NCI-H2081 treated with DMSO at 0.1 percent for 48 hours (cell line): ENCODE measurements around the gene IGF2BP1.
"Not testable (repeated sequence)": the region's sequence is repeated elsewhere in the genome, so short reads cannot be mapped to it uniquely, and the experiment has no call there.

Experiments used
- DNase-seq: peaks from one replicate; lab custom pipeline; 2025; lab: John Stamatoyannopoulos, UW

IGF2BP1 gene

DNA sequence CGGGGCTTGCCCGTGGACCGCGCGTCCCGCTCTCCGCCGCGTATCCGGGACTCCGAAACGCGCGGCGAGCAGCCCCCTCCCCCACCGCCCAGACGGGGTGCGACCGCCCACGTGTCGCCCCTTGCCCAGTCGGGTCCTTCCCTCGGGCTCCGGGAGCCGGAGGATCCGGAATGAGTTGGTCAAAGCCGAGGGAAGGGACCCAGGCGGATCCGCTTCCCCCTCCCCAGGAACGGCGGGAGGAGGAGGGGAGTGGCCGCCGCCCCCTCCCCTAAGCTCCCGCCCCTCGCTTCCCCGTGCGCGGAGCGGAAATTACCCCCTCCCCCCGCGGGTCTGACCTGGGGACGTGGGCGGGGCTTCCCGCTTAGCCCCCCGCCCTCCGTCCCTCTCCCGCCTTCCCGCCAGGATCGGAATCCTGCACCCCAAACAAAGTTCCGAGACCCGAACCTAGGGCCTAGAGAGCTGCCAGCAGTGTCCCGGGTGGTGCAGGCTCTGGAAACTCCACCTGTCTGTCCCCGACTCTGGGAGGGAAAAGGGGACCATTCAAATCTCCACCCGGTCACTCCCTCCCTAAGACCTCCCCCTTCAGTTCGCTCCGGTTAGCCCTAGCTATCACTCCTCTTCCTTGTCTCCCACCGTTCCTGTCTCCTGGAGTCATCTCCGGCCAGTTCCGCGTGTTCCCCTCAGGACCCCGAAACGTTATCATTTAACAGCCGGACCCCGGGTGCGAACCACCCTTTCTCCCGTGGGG lies 1.0 kb upstream of the IGF2BP1 start:
- no peak for DNase-seq

DNA sequence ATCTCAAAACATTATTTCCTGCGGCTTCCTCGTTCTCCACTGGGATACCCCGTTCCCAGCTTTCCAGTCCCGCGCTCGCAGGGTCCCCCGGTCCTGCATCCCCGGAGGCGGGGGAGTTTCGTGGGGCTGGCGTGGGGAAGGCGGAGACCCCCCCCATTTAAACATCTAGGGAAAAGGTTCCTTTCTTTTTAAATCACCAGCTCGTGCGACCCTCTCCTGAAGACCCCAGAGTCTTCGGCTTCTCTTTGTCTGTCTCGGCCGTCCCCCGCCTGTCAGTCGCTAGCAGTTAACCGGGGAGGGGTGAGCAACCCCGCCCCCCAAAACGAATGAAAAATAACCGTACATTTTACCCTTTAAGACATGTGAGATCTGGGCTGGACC lies 473 bp upstream of the IGF2BP1 start:
- no peak for DNase-seq

DNA sequence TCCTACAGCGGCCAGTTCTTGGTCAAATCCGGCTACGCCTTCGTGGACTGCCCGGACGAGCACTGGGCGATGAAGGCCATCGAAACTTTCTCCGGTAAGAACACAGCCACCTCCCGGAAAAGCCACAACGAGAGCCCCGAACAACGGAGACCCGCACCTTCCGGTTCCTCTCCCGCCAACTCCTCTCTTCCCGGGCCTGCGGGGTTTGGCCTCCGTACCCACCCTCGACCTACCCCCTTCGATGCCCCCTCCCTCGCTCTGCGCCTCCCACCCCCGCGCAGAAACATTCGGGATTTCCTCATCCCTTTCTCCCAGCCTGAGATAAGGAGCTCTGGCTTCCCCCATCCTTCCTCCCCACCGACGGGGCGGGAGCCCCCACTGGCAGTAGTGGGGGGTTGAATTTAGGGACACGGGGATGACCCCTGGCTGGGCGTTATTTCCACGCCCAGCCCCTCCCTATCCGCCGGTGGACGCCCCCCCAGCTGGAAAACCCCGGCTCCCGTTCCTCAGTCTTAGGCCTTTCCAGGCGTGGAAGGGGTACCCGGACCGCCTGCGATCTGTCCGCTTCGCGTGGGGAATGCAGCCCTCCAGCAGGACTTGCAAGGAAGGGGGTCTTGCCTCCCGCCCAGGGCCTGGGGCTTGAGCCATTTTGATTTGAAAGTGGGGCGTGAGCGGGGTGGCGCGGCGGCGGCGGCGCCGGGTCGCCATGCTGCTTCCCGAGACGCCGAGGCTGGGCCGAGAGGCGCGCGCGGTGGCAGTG lies 822 bp downstream of the IGF2BP1 start:
- DNase-seq: no peak

DNA sequence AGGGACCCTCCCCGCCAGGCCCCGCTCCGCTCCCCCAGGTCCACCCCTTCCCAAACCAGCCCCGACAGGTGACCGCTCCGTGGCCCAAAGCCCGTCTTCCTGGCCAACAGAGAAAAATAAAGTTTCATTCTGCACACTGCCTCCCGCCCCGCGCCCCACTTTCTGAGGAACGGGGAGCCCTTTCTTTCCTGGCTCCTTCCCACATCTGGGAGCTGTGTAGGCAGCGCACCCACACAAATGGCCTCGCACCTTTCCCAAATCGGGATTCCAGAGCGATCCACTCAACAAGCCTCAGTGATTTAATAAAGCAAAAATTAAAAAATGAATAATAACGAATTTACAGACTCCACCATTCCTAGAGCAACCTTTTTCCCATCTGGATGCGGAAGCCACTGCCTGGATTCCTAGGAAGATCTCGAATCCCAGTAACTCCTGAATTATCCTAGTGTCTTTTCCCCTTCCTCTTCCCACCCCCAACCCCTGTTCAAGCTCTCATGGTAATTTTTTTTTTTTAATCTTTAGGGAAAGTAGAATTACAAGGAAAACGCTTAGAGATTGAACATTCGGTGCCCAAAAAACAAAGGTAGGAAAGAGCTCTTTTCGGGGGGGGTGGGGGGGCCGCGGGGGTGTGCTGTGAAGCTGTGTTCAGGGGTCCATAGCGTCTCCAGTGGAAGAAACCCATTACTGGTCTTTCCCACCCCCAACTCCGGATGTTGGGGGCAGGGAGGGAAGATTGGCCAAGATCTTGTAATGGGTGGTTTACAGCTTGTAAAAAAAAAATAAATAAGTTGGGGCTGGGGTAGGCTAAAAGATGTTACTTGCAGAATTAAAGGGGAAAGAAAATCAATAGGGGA lies 1.6 kb downstream of the IGF2BP1 start:
- DNase-seq: no peak

DNA sequence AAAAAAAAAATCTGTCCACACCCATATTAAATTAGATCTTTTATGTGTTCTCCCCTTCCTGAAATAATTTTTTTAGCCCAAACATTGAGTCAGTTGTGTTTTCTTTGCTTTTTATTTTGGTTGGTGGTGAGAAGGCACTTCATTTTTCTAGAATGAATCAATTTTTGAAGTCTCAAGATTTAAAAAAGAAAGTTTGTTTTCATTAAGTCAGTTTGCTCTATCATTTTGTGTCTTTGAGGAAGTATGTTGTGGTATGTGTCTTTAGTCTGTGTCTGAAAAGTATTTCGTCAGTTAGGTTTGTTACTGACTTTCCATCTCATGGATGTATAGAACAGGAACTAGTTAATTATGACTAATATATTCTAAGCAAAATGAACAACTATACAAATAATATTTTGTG lies 3.8 kb downstream of the IGF2BP1 start:
- DNase-seq: no peak

DNA sequence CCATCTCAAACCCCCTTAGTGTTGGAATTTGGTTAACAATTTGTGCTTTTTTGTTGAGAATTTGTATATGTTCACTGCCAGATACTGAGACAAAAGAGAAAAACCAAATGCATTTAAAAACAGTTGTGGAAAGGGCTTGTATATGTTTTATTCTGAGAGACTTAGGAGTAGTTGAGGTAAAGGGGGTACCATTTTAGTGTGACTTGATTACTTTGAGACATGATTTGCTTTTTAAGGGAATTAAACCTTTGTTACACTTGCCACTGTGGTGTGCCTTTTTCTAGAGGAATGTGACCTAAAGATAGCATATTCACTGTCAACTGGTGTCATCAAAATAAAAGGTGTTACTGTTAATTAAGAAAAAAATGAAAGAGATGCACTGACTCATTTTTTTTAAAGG lies 4.5 kb downstream of the IGF2BP1 start:
- no peak for DNase-seq

DNA sequence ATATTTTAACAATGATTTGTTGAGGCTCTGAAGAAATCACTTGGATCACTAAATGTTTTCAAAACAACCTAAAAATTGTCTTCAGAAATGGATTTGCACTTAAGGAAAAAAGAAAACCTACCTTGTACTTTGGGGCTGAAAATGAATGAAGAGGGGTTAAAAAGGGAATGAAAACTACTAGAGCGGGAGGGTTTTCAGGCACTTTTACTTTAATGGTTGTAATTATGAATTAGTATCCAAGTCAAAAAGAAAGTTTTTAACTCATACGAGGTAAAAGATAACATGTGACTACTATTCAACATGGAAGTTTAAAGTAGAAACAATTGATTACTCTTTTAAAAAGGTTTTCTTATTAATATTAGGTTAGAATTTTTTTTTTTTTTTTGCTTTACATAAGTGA lies 5.1 kb downstream of the IGF2BP1 start:
- DNase-seq: no peak

DNA sequence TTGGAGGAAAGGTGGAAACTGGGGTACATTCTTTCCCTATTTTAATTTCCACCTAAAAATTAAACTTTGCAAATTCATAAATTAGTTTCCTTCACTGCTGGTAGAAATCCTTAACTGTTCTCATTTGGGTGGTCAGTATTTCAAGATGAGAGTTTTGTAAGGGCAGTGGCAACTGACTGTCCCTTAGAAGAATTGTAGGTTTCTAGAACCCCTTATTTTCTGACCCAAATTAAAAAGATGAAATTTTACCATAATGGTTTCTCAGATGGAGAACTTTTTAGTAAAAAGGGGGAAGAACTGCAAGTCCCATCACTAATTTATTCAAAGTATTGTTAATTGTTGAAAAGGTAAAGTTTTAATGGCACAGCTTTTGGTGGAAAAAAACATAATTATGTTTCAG lies 5.6 kb downstream of the IGF2BP1 start:
- DNase-seq: no peak

DNA sequence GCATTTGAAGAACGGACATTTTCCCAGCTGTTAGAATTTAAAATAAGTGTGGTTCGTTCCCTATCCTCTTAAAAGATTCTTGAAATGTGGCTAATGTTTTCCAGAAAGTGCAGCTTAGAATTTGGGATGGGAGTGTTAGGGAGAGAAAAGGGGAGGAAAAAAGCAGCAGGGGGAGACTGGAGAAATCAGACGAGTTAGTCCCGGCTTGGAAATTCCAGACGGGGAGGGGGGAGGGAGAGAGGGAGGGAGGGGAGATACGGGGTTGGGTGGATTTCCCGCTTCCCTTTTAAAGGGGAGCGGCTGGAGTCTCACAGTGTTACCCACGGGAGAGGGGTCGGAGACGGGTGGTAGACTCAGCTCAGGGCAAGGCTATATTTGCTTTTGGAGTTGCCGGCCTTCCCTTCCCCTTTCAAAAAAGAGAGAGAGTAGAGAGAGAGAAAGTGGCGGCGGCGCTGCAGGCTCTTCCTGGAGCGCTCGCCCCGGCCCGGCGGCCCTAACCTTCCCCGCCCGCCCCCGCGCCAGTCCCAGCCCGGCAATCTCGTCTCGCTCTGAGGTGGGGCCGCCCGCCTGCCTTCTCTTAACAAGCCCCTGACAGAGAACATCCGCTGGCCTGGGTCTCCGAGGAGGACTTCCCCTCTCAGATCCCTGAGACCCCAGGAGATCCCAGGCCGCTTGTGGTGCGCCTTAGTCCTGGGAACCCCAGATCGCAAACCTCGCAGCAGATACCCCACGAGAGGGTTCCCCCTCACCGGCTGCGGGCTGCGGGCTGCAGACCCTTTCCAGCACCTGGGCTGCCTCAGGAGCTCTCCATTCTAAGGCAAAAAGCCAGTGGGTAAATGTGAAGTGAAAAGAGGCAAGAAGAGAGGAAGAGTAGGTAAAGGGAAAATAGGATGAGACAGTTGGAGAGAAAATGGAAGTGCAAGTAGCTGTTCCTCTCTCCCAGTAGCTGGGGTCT lies 6.6 kb downstream of the IGF2BP1 start:
- DNase-seq: no peak

DNA sequence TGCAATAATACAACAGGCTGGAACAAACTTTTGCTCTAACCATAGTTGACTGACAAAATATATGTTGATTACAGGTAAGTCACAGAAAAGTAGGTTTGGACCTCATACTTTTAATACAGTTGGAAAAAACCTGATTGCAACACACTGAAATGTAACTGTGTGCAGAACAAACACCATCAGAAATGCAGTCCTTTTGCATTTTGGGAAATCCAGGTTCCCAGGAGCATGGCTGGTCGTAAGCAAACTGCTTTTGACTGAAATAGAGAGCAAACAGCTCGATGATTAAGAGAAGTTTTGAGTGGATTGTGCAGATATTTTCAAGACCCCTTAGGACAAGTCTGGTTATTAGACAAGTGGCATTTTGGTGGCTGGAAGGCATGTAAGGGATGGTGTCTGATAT lies 8.0 kb downstream of the IGF2BP1 start:
- DNase-seq: no peak

DNA sequence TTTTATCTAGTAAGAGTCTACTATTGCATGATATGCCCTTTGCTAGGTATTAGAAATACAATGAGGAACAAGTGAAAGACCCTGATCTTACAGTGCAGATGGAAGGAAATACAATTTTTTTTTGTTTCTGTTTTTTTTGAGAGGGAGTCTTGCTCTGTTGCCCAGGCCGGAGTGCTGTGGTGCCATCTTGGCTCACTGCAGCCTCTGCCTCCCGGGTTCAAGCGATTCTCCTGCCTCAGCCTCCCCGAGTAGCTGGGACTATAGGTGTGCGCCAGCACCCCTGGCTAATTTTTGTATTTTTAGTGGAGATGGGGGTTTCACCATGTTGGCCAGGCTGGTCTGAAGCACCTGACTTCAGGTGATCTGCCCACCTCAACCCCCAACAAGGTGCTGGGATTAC lies 11.7 kb downstream of the IGF2BP1 start:
- not testable (repeated sequence) for DNase-seq

DNA sequence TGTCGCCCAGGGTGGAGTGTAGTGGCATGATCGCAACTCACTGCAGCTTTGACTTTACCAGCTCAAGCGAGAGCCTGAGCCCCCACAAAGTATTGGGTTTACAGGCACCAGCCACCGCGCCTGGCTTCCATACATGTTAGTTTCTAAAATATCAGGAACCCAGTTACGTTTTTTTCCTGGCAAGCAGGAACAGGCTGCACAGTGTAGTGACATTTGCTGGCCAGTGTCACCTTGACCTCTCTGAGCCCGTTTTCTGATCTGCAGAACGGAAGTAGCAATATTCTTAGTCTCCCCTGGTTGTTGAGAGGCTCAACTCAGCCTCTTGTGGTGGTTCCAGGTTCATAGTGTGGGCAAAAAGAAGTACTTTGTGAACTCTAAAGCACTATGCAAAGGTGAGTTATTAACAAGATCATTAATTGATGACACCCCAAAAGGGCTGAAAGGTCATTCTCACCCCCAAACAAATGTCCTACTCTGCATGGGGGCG lies 15.6 kb downstream of the IGF2BP1 start:
- no peak for DNase-seq

DNA sequence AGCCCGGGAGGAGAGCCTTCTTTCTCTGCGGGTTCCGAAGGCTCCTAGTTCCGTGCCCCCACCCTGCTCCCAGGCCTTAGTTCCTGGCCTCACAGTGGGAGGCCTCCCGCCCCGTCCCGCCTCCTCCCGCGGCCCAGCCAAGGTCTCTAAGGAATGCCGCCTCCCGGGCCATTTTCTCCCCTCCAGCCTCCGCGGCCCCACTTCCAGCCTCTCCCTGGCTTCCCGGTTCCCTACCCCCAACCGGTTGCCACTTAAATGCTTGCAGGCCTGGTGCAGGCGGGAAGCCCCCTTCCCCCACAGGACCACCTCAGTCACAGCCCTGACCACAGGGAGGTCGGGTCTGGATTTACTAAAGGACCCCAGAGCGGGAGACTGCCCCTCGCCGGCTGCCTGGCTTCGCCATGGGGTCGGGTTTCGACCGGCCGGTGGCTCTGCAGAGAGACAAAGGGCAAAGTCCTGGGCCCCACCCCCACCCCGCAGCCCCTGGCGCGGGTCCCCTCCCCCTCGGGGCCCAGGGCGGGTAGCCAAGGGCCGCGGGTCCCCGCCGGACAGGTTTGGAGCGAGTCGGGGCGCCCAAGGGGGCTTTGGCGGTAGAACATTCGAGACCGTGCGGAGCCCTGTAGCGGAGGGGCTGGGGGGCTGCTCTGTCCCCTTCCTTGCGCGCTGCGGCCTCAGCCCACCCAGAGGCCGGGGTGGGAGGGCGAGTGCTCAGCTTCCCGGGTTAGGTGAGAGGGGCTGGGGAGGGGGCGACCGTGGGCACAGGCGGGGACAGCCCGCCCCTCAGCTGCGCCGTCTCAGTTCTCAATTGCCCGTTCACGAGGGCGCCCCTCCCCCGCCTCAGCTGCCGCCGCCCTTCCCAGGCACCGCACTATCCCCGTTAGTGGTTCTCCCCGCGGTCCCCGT lies 16.4 kb downstream of the IGF2BP1 start:
- no peak for DNase-seq

DNA sequence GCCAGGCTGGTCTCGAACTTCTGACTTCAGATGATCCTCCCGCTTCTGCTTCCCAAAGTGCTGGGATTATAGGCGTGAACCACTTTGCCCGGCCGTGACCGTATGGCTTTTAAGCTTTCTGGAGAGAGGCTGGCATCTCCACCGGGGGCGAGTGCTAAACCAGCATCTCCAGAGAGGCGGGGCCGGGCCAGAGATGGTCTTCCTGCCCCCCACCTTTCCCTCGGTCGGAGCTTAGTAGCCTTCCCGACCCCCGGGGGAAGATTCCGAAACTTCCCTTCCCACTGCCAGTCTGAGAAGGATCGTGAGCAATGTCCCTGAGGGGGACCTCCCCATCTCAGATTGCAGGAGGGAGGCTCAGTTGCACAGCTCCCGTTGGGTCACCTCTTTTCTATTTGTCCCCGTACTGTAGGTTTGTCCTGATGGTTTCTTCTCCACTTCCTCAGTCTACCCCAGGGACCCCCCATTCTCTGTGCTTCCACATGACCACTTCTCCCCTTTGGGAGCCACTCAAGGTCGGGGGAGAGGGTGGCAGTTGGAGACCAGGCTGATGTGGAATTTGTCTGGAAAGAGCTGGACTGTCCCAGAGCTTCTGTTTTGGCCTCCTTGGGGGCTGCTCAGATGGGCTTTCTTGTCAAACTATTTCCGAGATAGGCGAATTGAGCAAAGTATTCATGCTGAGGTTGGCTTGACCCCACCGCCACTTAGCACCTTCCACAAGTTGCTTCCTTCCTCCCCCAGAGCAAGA lies 18.2 kb downstream of the IGF2BP1 start:
- no peak for DNase-seq

DNA sequence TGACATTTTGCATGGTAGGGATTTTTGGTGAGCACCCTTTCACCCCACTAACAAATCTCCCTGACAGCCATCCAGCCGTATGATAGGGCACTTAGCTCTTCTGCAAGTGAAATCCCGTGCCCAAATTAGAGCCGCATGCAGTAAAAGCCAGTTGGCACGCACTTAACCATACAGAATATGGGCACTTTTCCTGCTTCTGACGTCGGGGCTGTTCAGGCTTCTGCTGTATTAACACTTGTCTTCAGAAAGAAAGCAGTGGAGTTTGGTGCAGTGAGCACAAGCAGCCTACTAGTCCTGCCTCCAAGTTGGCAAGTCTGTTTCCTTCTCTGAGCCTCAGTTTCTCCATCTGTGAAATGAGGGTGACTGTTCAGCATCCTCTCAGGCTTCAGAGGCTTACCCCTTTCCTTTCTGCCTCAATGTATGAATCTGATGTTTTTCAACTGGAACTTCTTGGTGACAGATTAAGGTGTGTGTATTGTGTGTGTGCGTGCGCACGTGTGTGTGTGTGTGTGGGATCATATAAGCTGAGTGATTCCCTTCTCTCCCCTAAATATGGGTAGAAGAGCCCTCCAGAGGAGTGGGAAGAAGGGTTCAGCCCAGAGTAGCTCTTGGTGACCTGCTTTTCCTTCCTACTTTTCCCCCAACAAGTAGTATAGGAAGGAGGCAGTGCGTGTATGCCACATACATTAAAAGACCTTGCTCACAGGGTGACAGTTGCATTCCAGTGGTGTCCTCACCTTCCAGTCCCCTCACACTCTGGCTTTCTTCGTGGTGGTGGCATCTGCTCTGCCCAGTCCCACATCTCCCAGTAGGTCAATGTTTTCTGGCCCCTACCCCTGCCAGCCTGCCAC lies 19.0 kb downstream of the IGF2BP1 start:
- no peak for DNase-seq

DNA sequence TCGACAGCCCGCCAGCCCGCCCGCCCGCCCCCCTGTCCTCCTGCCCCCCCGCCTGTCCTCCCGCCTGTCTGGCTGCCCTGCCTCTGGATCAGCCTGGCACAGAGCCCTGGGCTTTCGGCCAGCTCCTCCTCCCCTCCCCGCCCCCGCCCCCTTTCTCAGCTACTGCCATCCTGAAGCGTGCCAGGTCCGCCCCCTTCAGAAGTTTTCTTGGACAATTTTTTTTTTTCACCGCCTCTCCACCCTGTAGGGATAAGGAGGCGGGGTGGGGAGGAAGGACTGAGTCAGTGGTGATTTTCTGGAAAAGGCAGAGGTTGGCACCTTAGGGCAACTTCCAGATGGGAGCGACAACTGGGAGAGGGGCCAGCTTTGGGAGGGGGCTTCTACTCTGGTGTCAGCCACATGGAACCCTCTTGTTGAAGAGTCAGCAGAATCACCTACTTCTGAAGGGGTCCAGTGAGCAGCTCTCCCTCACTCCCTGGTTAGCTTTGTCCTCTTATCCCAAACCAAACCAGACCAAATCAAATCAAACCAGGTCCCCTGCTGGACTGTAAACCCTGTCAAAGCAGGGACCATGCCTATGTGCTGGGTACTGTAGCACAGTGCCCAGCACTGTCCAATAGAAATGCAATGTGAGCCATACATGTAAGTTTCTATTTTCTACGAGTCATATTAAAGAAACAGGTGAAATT lies 19.7 kb downstream of the IGF2BP1 start:
- DNase-seq: no peak

DNA sequence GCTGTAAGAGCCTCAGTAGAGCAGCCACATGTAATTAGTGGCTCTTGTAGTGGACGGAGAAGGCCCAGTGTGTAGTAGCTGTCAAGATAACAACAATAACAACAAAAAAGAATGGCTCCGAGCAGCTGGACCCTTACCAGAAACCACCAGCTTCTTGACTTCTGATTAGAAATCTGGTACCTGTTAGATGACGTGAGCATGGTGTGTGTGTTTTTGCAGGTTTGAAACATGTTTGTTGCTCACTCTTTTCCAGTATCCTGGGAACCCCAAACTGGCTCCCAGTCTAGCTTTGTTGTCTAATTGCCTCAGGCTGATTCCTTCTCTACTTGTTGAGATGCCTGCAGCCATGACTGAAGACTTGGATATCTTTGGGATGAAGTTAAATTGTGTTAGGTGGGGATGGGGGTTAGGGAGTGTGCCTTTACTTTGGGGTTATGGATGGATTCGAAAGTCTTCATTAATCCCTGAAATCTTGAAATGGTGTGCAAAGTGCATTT lies 21.0 kb downstream of the IGF2BP1 start:
- no peak for DNase-seq

DNA sequence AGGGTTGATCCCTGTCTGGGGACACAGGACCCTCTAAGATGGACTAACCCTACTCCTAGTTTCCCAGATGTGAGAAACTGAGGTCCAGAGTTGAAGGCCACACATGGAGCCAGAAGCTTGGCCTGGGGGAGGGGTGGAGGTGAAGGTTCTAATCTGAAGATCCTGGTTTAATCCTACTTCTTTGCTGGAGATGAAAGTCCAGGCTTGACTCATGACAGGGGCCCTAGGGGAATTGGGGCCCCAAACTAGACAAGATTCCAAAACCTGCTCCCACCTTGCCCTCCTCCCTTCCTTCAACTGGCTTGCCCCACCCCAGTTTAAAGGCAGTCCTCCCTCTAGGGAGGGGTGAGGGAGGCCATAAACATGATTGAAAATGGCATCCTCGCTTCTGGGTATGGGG lies 21.6 kb downstream of the IGF2BP1 start:
- DNase-seq: no peak
